ENCODE data around the gene TBC1D22A.

TBC1D22A gene

GRCh38 chr22:47019012-47019790 is 256.8 kb downstream of the TBC1D22A start:
- no peak for DNase-seq

- no peak for DNase-seq
These were observed 257.7 kb downstream of the TBC1D22A start for GRCh38 chr22:47020166-47020565.

DNA sequence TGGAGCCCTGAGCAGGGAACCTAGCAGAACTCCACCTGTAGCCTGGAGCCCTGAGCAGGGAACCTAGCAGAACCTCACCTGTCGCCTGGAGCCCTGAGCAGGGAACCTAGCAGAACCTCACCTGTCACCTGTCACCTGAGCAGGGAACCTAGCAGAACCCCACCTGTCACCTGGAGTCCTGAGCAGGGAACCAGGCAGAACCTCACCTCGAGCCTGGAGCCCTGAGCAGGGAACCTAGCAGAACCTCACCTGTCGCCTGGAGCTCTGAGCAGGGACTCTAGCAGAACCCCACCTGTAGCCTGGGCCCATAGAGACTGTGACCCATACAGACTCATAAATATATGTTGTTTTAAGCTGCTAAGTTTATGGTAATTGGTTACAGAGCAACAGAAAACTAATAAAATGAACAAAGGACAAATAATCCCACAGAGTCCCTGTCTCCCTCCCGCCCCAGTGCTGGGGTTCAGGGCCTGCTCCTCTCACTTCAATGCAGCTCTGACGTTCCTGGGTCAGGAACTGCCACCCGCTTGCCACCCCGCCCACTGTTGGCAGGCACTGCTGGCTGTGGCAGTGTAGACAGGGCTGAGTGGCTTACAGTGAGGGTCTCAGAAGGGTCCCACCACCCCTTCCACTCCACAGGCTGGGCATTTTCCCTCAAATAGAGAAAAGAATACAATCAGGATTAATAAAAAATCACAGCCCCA is 259.1 kb downstream of the TBC1D22A start:
- no peak for DNase-seq

DNA sequence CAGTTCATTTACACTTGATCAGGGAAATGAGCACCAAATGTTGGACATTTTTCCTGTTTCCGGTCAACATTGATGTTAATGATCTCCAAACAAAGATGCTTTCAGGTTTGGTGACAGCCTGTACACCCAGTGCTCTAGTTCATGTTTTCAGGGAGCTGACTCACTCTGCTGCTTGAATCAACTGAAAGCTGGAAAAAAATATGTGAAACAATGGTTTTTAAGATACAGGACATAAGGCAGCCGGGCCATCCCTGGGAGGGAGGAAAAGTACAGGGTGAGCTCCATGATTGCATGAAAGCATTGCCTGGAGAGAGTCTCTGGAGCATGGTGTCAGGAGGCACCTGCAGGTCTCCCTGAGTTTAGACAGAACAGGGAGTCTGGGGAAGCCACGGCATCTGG is 259.6 kb downstream of the TBC1D22A start:
- no peak for DNase-seq

DNA sequence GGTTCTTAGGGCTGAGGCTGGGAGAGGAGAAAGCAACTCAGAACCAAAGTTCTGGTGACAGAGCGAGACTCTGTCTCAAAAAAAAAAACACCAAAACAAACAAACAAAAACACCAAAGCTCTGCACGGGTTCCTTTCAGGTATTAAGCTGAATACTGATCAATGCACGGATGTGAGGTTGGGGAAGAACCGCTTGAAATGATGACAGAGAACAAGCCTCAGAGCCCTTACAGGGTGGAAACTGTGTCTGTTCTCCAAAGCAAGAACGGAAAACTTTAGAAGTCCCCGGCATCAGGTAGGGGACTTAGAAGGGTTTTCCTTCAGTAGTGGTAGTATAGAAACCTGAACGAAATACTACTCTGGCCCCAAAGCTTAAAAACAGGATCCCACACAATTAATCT is 260.0 kb downstream of the TBC1D22A start:
- DNase-seq, result no peak

GRCh38 chr22:47023871-47024270 is 261.4 kb downstream of the TBC1D22A start:
- no peak for DNase-seq

DNA sequence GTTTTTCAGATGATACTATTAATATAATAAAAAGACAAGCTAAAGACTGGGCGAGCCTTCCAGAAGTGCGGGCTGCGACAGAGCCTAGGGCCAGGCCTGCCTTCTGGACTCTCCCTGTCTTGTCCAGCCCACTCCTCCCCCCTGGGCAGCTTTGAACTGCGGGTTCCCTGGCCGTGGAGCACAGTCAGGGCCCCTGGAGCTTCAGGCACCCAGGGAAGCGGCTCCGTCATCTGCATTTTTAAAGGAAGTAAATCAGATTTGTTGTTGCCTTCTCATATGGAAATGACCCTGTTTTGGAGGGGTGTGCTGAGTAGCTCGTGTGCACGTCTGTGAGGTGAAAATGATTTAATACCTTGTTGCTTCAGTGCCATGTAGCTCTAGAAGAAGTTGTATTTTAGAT is 265.3 kb downstream of the TBC1D22A start:
- no peak for DNase-seq

GRCh38 chr22:47029244-47030074 is 267.0 kb downstream of the TBC1D22A start:
- no peak for DNase-seq

DNA sequence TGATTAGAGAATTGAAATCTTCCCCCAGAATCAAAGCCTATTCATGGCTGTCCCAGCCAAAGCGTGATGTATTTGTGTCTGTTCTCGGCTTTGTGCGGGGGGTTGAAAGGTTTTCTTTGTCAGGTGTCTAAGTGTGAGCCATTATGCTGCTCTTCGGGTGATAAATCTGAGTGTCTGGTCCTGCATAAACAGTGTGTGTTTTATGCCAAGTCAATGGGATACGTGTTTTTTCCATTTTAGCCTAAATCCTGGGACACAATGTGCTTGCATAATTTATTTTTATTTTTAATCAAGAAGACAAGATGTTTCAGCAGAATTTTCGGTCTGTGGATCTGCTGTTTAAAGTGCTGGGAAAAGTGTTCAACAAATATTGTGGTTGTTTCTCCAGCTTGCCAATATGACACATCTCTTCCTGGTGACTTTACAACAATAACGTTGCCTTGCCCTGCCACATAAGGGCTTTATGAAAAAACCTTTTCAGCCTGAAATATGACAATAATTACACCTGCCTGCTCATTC is 267.8 kb downstream of the TBC1D22A start:
- no peak for DNase-seq

DNA sequence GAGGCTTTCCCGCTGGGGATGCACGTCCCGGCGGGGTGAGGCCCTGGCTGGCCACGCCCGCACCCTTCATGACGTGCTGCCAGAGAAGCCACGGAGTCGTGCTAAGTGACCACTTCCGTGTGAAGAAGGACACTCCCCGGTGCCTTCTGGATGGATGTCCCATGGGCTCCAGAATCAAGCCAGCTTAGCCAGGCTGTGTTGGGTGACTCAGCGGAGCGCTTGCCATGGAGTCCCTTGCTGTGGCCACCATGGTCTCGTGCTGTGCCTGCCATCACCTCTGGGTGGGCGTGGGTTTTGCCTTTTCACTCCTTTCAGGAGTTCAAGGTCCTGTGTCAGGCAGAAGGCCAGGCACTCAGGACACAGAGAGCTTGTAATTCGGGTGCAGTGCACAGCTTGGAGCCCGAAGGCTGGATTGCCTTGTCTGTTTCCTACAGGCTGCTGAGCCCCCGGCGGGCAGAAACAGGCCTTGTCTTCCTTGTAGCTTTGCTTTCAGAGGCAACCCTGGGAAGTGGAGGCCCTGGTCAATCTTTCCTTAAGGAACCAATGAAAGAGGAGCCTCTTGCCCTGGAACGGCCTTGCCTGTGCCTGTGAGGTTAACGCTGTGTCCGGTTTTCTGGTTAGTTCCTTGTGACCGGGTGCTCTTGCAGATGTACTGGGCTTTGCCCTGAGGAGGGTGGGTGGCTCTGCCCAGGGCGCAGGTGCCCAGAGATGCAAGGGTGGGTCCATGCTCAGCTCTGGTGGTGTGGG is 268.6 kb downstream of the TBC1D22A start:
- no peak for DNase-seq

- DNase-seq, result no peak
These were observed 269.1 kb downstream of the TBC1D22A start for GRCh38 chr22:47031628-47031915.

DNA sequence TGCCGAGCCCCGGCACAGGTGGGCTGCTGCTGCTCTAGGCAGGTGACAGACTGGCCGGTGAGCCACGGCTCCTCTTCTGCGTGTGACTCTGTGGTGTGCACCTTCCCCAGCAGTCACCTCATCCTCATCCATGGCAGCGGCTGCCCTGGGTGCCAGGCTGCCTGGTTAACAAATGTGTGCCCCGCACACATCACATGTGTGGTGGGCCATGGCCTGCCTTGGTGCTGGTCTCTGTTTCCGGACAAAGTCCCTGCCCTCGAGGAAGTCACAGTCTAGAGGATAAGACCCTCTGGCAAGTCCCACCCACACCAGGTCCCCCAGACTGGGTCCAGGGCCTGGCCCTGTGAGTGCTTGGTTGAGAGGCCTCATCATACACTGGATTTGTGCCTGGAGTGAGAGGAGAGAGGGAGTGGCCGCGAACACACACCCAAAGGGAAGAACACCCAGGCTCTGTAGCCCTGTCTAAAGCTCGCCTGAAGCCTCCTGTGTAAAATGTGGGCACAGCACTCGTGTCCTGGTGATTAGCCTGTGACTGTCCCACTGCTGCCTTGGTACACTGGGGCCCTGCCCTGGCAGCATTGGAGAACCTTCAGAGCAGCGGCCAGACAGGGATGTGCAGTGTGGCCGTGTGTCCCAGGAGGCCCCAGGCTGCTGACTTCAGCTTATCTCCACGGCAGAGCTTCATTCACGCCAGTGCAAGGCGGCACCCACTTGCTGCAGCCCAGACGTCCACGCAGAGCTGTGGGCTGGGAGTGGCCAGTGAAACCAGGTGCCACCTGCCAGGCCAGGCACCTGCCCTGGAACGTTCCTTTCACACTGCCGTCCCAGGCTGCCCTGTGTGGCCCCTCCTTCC is 269.9 kb downstream of the TBC1D22A start:
- no peak for DNase-seq

DNA sequence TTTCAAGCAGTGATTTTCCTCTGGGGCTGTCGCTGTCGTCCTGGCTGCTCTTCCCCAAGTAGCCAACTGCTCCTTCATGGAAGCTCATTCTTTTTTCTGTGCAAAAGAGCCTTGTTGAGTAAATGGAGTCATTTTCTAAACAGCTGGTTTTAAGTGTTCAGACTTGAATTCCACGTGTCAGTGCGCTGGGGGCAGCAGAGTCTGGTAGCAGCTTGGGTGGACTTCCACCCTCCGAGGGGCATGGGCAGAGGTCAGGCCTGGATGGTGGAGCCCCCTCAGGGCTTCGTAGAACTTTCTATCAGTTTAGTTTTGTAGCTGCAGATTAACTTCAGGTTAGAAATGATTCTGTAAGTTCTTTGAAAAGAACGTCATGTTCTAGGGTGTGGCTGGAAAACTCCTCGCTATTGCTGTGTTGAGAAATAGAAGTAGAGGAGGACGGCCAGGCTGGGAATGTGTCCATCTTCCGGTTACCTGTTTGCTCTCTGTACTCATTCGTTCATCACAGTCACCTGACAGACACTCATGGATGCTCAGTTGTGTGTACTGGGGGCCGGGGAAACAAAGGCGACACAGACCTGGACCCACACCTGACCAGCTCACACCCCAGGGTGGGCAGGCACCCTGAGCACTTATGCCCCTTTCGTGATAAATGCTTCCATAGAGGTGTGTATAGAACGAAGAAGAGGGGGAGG is 270.7 kb downstream of the TBC1D22A start:
- DNase-seq, result no peak

GRCh38 chr22:47033648-47034000 is 271.2 kb downstream of the TBC1D22A start:
- DNase-seq, result no peak

DNA sequence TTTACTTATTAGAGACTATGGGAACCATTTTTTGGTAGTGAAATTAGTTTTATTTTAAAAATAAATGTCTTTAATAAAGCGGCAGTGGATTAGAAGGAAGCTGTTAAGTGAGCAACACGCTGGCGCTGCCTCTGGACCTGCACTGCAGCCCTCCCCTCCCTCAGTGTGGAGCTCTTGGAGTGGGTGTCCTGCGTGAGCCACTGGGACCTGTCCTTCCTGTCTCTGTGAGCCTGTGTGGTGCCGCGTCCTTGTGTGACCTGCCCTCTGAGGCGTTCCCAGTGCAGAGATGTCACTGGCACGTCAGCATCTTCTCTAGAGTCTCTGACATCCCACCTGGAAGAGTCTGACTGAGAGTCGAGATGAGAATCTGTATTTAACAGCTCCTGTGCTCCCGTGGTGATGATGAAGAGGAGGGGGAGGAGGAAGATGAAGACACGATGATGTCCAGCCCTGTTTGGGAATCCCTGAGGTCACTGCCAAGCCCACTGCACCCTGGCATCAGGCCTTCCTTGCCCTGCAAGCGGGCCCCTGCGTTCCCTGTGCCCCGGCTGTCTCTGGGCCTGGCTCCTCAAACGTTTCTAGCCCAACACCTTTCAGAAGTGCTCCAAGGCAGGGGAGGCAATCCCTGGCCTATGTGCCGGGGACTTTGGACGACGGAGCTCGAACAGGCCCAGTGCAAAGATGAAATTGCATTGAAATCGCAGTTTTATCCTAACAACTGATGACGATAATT is 271.8 kb downstream of the TBC1D22A start:
- DNase-seq, result no peak

DNA sequence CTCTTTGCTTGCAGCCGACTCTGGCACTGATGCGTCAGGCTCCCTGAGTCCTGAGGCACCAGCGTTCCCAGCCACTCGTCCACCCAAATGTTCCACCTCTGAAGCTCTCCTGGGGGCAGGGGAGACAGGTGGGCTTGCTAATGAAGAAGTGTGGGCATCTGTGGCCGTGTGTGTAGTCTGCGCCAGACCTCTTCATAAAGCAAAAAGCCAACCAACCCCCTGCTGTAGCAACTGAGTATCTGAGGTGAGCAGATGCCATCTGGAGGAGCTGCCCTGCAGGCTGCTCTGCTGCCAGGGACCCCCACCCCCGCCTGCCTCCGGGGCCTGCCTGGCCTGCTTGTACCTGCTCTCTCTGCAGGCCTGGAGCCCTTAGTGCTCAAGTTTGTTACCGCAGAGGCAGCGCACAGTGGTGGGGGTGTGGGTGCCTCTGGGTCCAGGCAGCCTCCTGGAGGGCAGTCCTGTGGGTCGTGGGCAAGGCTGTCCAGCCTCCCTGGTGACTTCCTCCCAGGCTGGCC is 272.5 kb downstream of the TBC1D22A start:
- DNase-seq, result no peak

- no peak for DNase-seq
These were observed 273.0 kb downstream of the TBC1D22A start for GRCh38 chr22:47035425-47035881.

DNA sequence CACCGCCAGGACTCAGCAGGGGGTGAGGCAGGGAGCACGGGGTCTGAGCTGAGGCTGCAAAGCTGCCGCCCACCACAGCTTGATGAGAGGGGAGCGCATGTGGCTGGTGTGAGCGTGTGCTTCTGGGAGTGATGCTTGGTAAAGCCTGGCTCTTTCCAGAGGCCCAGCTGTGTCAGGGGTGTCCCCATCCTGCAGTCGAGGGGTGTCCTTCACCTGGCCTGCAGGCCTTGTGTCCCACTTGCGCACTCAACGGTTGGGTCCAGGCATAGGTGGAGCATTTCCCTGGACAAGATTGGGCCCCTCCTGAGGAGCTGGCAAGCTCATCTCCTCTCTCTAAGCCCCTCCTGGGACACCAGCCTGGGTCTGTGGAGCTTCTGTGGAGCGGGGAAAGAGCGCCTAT is 273.9 kb downstream of the TBC1D22A start:
- no peak for DNase-seq

DNA sequence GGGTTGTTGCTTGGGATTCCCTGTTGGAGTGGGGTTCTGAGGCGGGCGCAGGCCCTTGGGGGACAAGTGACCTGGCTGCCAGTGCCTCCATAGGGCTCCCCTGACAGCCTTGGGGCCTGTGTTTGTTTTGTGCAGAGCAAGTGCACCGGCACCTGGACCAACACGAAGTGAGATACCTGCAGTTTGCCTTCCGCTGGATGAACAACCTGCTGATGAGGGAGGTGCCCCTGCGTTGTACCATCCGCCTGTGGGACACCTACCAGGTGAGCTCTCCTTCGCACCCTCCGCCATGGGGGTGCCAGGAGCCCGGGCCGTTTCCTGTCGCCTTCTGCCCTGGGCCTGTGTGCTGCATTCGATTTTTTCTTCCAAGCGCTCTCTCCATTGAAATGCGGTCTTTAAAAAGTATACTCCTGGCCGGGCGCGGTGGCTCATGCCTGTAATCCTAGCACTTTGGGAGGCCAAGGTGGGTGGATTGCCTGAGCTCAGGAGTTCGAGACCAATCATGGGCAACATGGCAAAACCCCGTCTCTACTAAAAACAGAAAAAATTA is 274.6 kb downstream of the TBC1D22A start:
- no peak for DNase-seq
